ENCODE data around the gene MARCOL. TPM values are rescaled to one million over a fixed set of nuclear protein-coding genes. Genes with fewer than 3 reads are reported as not detected.

The MARCOL gene, protein sequence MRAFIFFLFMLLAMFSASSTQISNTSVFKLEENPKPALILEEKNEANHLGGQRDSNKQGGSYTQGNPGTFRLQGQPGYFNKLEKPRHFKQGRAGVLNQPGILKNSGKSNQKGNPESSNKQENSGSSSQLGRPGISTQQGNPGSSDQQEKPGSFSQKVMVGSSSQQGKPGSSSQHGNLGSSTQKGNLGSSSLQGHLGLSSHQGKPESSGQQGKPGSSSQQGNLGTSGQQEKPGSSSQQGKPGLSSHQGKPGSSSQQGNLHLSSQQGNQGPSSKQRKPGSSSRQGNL
- total RNA-seq (not detected), polyA plus RNA-seq (ENCODE audit: insufficient read length in 6 of 6) (under 1 TPM in 2 of 6 donors, not detected in 4; 0.11 to 0.17 TPM)
- long read RNA-seq, donor 1: 0 reads
- long read RNA-seq, donor 2: 0 reads
- long read RNA-seq, donor 3: 0 reads
- long read RNA-seq, donor 4: 0 reads
- long read RNA-seq, donor 5: 0 reads
- long read RNA-seq, donor 6: 0 reads
- long read RNA-seq, donor 7: 0 reads
- long read RNA-seq, donor 8: 0 reads
- long read RNA-seq, donor 9: 0 reads
- long read RNA-seq, donor 10: 0 reads
- long read RNA-seq, donor 11: 0 reads
- long read RNA-seq, donor 12: 0 reads

DNA sequence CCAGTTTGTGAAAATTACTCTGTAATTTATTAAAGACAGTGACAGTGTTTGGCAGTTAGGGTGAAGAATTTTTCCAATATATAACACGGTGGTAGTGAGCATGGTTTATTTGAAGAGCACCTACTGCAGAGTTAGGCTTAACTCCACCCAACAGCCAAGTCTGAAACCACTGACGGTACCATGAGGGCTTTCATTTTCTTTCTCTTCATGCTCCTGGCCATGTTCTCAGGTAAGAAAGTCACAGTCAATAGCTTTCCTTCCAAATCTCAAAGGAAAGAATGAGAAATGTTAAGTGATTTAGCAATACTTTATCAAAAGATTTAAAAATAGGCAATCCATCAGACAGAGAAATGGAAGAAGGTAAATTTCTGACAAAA, at the start of gene MARCOL:
TSS of gene MARCOL (plus strand) at position 108 of the 377 bp plus-strand sequence. CDS start at position 181, 73 bp downstream.
- Histone ChIP-seq H3K4me3 (no peak within 1 kb of the TSS), H3K36me3 (no peaks in the 10 kb centered on the region), H3K27ac (no peak within 1 kb of the TSS), H3K9me3 (no peaks in the 10 kb centered on the region), H3K27me3 (no peaks in the 10 kb centered on the region), H3K4me1 (no peaks in the 10 kb centered on the region)
- TF ChIP-seq, protein P1, sequence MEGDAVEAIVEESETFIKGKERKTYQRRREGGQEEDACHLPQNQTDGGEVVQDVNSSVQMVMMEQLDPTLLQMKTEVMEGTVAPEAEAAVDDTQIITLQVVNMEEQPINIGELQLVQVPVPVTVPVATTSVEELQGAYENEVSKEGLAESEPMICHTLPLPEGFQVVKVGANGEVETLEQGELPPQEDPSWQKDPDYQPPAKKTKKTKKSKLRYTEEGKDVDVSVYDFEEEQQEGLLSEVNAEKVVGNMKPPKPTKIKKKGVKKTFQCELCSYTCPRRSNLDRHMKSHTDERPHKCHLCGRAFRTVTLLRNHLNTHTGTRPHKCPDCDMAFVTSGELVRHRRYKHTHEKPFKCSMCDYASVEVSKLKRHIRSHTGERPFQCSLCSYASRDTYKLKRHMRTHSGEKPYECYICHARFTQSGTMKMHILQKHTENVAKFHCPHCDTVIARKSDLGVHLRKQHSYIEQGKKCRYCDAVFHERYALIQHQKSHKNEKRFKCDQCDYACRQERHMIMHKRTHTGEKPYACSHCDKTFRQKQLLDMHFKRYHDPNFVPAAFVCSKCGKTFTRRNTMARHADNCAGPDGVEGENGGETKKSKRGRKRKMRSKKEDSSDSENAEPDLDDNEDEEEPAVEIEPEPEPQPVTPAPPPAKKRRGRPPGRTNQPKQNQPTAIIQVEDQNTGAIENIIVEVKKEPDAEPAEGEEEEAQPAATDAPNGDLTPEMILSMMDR (IDR thresholded peaks at IDR 0.05): no peak
- ATAC-seq (no peak), DNase-seq (no peak)
- intact Hi-C loops (cut with DNase I): no loop called here

DNA sequence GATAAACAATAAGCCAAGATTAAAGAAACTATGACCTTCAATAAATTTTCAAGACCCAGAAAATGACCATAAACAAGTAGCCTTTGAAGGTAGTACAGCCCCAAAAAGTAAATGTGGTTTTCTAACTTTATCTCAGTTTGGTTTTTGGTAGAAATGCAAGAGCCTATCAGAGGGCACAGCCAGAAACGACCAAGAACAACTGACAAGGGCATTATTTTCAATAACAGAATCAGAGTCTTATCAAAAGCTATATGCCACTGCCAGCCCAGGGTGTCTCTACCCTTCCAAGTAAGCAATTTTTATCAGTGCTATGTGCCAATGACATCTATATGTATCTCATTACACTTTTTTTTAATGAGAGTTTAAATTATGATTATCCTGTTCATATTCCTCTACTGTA, 47.3 kb upstream of the MARCOL start:
- H3K4me3 ChIP-seq: no peak overlapping the region
- ATAC-seq (no peak), DNase-seq (no peak)
- no peaks in the 10 kb centered on the region for H3K36me3 ChIP-seq
- intact Hi-C loops (cut with DNase I): no loop called here
- peaks cover 0 to 23% of the 10 kb centered on the region in 2 donors for H3K4me1 ChIP-seq
- no peaks in the 10 kb centered on the region for H3K27me3 ChIP-seq
- H3K9me3 ChIP-seq: no peaks in the 10 kb centered on the region
- TF ChIP-seq, protein P1 (IDR thresholded peaks at IDR 0.05): no peak
- H3K27ac ChIP-seq: no peak overlapping the region

DNA sequence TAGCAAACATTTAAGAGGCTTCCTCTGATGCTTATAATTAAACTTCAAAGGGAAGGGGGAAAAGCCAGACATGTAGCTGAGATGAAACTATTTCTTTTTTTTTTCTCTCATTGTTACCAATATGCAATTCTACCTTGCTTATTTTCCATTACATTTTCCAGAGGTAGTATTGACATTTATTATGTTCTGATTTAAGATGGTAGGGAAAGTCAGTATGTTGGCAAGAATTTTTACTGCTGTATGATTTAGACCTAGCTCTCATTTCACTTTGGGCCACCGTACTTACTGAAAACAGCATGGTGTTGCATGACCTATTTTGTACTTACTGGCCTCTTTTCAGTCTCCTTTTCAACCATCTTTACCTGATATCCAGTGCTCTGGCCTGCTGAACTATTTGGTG, 45.1 kb upstream of the MARCOL start:
- no peaks in the 10 kb centered on the region for H3K27me3 ChIP-seq
- ATAC-seq: no peak
- H3K4me1 ChIP-seq: peaks cover 0 to 9% of the 10 kb centered on the region in 2 donors
- no peak overlapping the region for H3K4me3 ChIP-seq
- H3K27ac ChIP-seq: no peak overlapping the region
- TF ChIP-seq, protein P1 (IDR thresholded peaks at IDR 0.05): no peak
- no peaks in the 10 kb centered on the region for H3K9me3 ChIP-seq
- intact Hi-C loops (cut with DNase I): no loop called here
- DNase-seq: no peak
- no peaks in the 10 kb centered on the region for H3K36me3 ChIP-seq

DNA sequence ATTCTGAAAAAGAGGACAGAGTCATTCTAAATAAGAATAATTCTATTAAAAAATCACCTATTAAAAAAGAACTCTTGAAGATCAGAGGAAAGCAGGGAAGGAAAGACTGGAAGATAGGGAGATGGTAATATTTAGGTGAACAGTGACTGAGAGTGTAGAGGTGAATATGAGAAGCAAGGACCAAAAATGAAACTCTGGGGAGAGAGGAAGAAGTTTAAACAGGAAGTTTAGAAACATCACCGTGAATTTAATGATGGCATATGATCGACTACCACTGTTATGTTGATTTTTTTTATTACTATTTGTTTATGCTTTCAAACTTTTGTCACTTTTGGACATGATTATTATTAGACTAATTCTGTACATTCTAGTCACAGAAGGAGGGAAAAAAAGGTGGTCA, 37.2 kb upstream of the MARCOL start:
- intact Hi-C loops (cut with DNase I): no loop called here
- H3K27me3 ChIP-seq: no peaks in the 10 kb centered on the region
- H3K4me3 ChIP-seq: no peak overlapping the region
- DNase-seq (no peak), ATAC-seq (no peak)
- no peaks in the 10 kb centered on the region for H3K9me3 ChIP-seq
- TF ChIP-seq, protein P1 (IDR thresholded peaks at IDR 0.05): no peak
- peak overlapping the region in 1 of 2 donors; percentile 64 for H3K27ac ChIP-seq
- H3K4me1 ChIP-seq: peaks cover 0 to 12% of the 10 kb centered on the region in 2 donors
- no peaks in the 10 kb centered on the region for H3K36me3 ChIP-seq

DNA sequence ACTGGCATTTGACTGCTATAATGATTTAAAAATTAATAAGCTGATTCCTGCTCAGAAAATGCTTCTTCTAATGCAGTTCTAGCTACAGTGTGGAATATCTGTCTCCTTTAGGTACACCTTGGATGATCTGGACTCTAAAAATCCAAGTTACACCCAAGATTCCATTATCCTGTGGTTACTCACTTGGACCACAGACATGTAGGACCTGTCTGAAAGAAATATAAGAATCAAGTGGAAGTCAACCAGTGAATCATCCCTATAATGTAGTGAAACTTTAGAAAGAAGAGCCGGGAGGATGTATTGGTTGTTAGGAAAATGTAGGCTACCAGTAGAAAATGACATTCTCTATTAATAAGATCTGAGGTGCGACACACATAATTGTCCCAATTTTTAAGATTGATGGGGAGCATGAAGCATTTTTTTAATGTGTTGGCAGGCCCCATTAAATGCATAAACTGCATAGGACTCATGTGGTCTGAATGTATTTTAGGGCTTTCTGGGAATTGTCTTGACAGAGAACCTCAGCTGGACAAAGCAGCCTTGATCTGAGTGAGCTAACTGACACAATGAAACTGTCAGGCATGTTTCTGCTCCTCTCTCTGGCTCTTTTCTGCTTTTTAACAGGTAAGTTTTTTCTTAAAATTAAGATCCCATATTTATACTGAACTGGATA, 35.7 kb upstream of the MARCOL start, which contains the start of gene SPINK6:
TSS of gene SPINK6 (plus strand) at position 512 of the 673 bp plus-strand sequence. CDS start at position 567, 55 bp downstream.
- Histone ChIP-seq H3K9me3 (no peaks in the 10 kb centered on the region), H3K27me3 (no peaks in the 10 kb centered on the region), H3K4me1 (peaks cover under 1 to 13% of the 10 kb centered on the region in 2 donors), H3K27ac (no peak within 1 kb of the TSS), H3K36me3 (no peaks in the 10 kb centered on the region), H3K4me3 (no peak within 1 kb of the TSS)
- intact Hi-C loops (cut with DNase I): no loop called here
- TF ChIP-seq, protein P1 (IDR thresholded peaks at IDR 0.05): no peak
- DNase-seq (no peak), ATAC-seq (no peak)

Data from left lung (tissue), 14 donors.